ENCODE results near the gene ACTRT2.

Gene ACTRT2

DNA sequence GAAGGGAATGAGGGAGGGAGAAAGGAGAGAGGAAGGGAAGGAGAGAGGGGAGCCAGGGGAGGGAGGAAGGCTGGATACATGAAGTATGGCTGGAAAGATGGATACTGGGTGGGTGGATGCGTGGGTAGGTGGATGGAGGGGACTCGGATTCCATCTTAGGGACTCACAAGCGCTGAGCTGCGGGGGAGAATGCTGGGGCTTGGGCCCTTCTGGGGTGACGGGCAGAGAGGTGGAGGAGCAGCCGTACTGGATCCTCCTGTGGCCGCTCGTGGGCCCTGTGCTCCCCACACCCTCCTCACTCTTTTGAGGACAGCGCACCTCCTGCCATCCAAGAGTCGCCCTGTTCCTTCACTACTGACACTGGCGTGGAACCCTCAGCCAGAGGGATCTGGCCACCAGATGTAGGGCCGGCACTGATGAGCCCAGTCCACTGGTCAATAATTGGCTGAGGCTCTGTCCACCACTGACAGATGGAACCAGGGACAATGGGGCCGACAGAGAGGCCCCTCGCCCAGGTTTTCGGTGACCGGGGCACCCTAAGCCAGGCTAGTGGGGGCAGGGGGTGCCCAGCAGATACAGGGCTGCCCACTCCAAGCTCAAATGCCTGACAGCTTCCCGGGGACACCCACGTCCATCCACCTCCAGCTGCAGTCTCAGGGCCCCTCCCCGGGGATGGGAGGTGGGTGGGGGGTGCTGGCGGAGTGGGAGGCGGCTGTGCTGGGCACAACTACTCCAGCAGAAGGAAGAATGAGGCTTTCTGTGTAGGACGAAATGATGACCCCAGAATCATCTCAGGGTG, 4.4 kb upstream of the ACTRT2 start:
- Histone ChIP-seq H3K27me3 (peaks cover 0 to 50% (median 18%) of the 10 kb centered on the region in 11 experiments; a peak in 15 of 22 replicates), H3K4me2 (no peak overlapping the region), H3K9ac (no peak overlapping the region), H4K20me1 (peaks cover 0 to 51% (median 15%) of the 10 kb centered on the region in 11 experiments; a peak in 16 of 22 replicates), H3K9me3 (replicated peaks in 1 of 11) (no peaks in the 10 kb centered on the region), H3K4me1 (peaks cover 5 to 14% (median 11%) of the 10 kb centered on the region in 10 experiments; a peak in 19 of 20 replicates), H3K27ac (no peak overlapping the region), H3K36me3 (no peaks in the 10 kb centered on the region), H3K4me3 (no peak overlapping the region)
- no peak for TF ChIP-seq Cebpa-rat (IDR thresholded peaks at IDR 0.05)

DNA sequence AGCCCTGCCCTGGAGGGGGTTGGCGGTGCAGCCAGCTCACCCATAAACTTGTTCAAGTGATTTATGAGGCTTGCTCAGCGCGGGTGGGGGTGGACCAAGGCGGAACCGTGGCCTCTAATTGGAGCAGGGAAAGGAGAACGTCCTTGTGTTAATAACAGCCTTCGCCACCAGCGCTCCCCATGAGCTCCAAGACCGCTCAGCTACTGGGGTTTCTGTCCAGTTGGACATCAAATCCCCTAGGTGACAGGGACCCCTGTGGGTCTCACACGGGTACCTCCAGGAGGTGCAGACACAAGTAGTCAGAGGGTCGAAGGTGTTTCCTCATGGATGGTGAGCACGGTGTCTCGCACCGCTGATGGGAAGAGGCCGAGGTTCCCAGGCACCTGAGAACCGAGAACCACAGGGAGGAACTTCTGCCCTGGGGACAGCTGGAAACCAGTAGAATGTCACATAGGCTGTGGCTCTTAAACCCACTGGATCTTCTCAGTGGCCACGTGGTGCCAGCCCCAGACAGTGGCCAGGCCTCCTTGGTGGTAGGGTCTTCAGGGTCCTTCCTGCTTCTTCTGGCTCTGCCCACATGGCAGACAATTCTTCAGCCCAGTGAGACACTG, 3.7 kb upstream of the ACTRT2 start:
- peaks cover 0 to 52% (median 15%) of the 10 kb centered on the region in 11 experiments; a peak in 16 of 22 replicates for H4K20me1 ChIP-seq
- H3K4me2 ChIP-seq: no peak overlapping the region
- TF ChIP-seq Cebpa-rat (IDR thresholded peaks at IDR 0.05): no peak
- no peak overlapping the region for H3K9ac ChIP-seq
- H3K4me1 ChIP-seq: peaks cover 0 to 8% (median 5%) of the 10 kb centered on the region in 10 experiments; a peak in 15 of 20 replicates
- H3K9me3 ChIP-seq (replicated peaks in 1 of 11): no peaks in the 10 kb centered on the region
- no peaks in the 10 kb centered on the region for H3K36me3 ChIP-seq
- H3K27ac ChIP-seq: no peak overlapping the region
- no peak overlapping the region for H3K4me3 ChIP-seq
- peaks cover 0 to 56% (median 18%) of the 10 kb centered on the region in 11 experiments; a peak in 15 of 22 replicates for H3K27me3 ChIP-seq

DNA sequence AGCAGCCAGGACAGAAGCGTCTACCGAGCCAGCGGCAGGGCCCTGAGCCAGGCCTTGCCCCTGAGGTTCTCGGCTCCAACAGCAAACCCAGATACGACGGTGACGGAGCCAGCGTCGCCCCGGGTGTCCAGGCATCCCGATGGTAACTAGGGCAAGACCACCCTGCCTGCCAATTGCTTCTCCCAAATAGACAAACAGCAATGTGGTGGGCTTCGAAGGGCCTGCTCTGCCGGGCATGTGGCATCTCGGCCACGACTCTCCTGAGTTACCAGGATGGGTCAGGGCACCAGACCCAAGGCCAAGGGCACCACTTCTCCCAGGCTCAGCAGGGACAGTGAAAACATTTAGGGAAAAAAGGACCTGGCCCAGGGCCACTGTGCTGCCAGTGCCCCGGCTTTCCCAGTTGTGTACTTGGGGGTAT, 3.2 kb upstream of the ACTRT2 start:
- no peaks in the 10 kb centered on the region for H3K36me3 ChIP-seq
- no peak overlapping the region for H3K9ac ChIP-seq
- no peak overlapping the region for H3K4me2 ChIP-seq
- peaks cover 0 to 52% (median 16%) of the 10 kb centered on the region in 11 experiments; a peak in 15 of 22 replicates for H3K27me3 ChIP-seq
- no peaks in the 10 kb centered on the region for H3K9me3 ChIP-seq (replicated peaks in 1 of 11)
- no peak overlapping the region for H3K4me3 ChIP-seq
- H4K20me1 ChIP-seq: peaks cover 0 to 47% (median 11%) of the 10 kb centered on the region in 11 experiments; a peak in 16 of 22 replicates
- H3K27ac ChIP-seq: no peak overlapping the region
- TF ChIP-seq Cebpa-rat (IDR thresholded peaks at IDR 0.05): no peak
- peaks cover 0 to 3% (median under 1%) of the 10 kb centered on the region in 10 experiments; a peak in 8 of 20 replicates for H3K4me1 ChIP-seq

DNA sequence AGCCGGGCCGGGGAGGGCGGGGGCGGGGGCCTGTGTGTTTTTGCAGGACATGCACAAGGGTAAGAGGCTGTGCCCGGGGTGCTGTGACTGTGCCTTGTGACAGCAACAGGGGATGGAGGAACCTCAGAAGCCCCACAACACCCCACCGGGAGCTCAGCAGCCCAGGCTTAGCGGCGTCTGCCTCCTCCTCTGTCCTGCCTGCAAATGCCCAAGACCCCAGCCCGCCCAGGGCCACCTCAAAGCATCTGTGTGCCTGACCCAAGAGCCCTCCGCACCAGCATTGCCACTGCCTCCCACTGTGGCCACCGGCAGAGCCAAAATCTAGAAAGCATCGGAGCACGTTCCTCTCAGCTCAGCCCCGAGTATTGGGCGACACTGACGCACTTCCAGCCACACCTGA, 2.7 kb upstream of the ACTRT2 start:
- Histone ChIP-seq H4K20me1 (peaks cover 0 to 42% (median 6%) of the 10 kb centered on the region in 11 experiments; a peak in 13 of 22 replicates), H3K4me1 (no peaks in the 10 kb centered on the region), H3K36me3 (no peaks in the 10 kb centered on the region), H3K4me2 (no peak overlapping the region), H3K9ac (no peak overlapping the region), H3K27me3 (peaks cover 0 to 48% (median 16%) of the 10 kb centered on the region in 11 experiments; a peak in 14 of 22 replicates), H3K9me3 (replicated peaks in 1 of 11) (no peaks in the 10 kb centered on the region), H3K27ac (no peak overlapping the region), H3K4me3 (no peak overlapping the region)
- TF ChIP-seq Cebpa-rat (IDR thresholded peaks at IDR 0.05): no peak

DNA sequence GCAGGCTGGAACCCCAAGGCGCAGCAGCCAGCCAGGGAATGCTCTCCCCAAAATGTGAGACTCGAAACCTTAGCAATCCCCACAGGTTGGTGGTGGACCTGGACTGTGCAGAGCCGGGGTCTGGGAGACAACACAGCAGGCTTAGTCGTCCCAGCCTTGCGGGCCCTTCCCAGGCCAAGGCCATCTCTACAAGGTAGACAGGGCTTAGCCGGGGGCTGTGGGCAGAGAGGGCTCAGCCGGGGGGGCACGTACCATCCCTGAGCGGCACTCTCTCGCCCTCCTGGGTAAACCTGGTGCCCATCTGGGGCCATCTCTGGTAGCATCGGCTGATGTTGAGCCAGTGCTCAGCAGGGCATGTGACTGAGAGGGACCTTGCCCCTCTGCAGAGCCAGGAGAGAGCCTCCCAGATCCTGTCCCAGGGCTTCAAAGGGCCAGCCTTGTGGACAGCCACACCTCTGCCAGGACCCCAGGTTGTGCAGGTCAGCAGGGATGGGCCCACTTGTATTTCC, 2.2 kb upstream of the ACTRT2 start:
- Histone ChIP-seq H3K9me3 (replicated peaks in 1 of 11) (no peaks in the 10 kb centered on the region), H3K9ac (no peak overlapping the region), H3K4me3 (no peak overlapping the region)

DNA sequence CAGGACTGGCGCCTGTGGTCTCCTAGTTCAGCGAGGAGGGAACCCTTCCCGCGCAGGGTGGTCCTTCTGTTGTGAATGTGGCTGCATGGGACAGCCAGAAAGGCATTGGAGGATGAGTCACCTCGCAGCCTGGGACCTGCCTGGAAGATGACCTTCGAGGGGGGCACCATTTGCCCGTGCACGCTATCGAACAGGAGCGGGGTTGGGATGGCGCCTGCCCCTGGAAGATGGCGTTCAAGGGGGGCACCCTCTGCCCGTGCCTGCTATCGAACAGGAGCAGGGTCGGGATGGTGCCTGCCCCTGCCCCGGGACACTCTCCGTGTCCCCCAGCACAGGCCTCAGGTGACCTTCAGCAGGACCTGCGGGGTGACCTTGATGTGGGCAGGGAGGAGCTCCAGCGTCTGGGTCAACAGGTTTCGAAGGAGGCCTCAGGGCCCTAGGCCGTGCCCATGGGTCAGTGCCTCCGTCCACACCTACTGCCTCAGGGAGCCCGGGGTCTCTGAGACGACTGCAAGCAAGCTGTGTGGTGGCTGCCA, 1.7 kb upstream of the ACTRT2 start:
- Histone ChIP-seq H3K9me3 (replicated peaks in 1 of 11) (no peaks in the 10 kb centered on the region), H3K9ac (no peak overlapping the region), H4K20me1 (peaks cover 0 to 32% (median 0%) of the 10 kb centered on the region in 11 experiments; a peak in 8 of 22 replicates), H3K27me3 (peaks cover 0 to 41% (median 16%) of the 10 kb centered on the region in 11 experiments; a peak in 13 of 22 replicates), H3K4me2 (no peak overlapping the region), H3K4me3 (no peak overlapping the region), H3K4me1 (no peaks in the 10 kb centered on the region), H3K36me3 (no peaks in the 10 kb centered on the region), H3K27ac (no peak overlapping the region)
- TF ChIP-seq Cebpa-rat (IDR thresholded peaks at IDR 0.05): no peak

More for the DNA sequence above, 2.2 kb upstream of the ACTRT2 start:
- peaks cover 0 to 44% (median 16%) of the 10 kb centered on the region in 11 experiments; a peak in 14 of 22 replicates for H3K27me3 ChIP-seq
- H3K27ac ChIP-seq: no peak overlapping the region
- H3K36me3 ChIP-seq: no peaks in the 10 kb centered on the region
- no peak for TF ChIP-seq Cebpa-rat (IDR thresholded peaks at IDR 0.05)
- H3K4me2 ChIP-seq: no peak overlapping the region
- H3K4me1 ChIP-seq: no peaks in the 10 kb centered on the region
- peaks cover 0 to 37% (median 3%) of the 10 kb centered on the region in 11 experiments; a peak in 12 of 22 replicates for H4K20me1 ChIP-seq

DNA sequence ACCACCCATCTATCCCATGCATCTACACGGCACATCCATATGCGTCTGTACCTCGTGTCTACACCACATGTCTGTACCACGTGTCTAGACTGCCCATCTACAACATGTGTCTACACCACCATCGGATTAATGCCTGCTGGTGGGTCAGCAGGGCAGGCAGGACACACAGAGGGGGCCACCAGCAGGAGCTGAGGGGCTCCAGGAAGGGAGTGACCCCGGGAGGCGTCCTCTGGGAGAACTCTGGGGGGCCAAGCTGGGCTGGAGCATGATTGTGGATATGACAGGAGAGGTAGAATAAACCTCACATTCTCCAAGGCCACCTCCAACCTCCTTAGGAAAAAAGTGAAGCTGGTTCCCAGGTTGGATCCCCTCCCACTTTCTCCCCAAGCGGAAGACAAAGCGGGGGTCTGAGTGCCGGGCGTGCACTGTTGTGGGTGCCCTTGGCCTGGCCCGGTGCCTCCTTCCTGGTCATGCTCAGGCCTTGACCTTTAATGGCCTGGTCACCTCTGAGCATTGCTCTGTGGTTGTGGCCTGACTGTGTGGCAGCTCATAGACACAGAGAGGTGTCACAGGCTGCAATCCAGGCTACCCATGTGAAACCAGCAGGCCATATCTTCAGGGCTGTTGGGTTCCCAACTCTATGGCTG, 881 bp upstream of the ACTRT2 start:
- Histone ChIP-seq H3K9ac (no peak overlapping the region), H3K4me2 (no peak overlapping the region), H3K36me3 (no peaks in the 10 kb centered on the region), H3K4me3 (no peak overlapping the region), H3K9me3 (replicated peaks in 1 of 11) (no peaks in the 10 kb centered on the region), H3K4me1 (no peaks in the 10 kb centered on the region), H3K27ac (no peak overlapping the region), H4K20me1 (peaks cover 0 to 24% (median 0%) of the 10 kb centered on the region in 11 experiments; a peak in 8 of 22 replicates), H3K27me3 (peaks cover 0 to 35% (median 12%) of the 10 kb centered on the region in 11 experiments; a peak in 13 of 22 replicates)
- TF ChIP-seq Cebpa-rat (IDR thresholded peaks at IDR 0.05): no peak

DNA sequence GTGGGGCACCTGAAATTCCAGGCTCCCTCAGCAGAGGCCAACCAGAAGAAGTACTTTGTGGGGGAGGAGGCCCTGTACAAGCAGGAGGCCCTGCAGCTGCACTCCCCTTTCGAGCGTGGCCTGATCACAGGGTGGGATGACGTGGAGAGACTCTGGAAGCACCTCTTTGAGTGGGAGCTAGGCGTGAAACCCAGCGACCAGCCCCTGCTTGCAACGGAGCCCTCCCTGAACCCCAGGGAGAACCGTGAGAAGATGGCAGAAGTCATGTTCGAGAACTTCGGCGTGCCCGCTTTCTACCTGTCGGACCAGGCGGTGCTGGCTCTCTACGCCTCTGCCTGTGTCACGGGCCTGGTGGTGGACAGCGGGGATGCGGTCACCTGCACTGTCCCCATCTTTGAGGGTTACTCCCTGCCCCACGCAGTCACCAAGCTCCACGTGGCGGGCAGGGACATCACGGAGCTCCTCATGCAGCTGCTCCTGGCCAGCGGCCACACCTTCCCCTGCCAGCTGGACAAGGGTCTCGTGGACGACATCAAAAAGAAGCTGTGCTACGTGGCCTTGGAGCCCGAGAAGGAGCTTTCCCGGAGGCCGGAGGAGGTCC, 634 bp downstream of the ACTRT2 start:
- TF ChIP-seq Cebpa-rat (IDR thresholded peaks at IDR 0.05): no peak
- H3K4me3 ChIP-seq: no peak overlapping the region
- peaks cover 0 to 31% (median 12%) of the 10 kb centered on the region in 11 experiments; a peak in 17 of 22 replicates for H3K27me3 ChIP-seq
- H4K20me1 ChIP-seq: peaks cover 0 to 17% (median 0%) of the 10 kb centered on the region in 11 experiments; a peak in 7 of 22 replicates
- H3K9me3 ChIP-seq (replicated peaks in 1 of 11): peaks cover 0 to 6% (median 0%) of the 10 kb centered on the region in 11 experiments; a peak in 1 of 22 replicates
- no peak overlapping the region for H3K9ac ChIP-seq
- H3K4me2 ChIP-seq: no peak overlapping the region
- no peaks in the 10 kb centered on the region for H3K36me3 ChIP-seq
- no peaks in the 10 kb centered on the region for H3K4me1 ChIP-seq
- H3K27ac ChIP-seq: no peak overlapping the region
